ENCODE measurements around the gene PARD3. TPM values are rescaled to one million over a fixed set of nuclear protein-coding genes. Genes with fewer than 3 reads are reported as not detected.

Gene PARD3
- total RNA-seq, 1 donor from 2014 or later, result 0.11 TPM

- ATAC-seq (ENCODE audit: low read depth) (no peak), DNase-seq (no peak)
- ChIA-PET CTCF (no interaction called here), POLR2A (no interaction called here)
- H3K27me3 Mint-ChIP-seq, result no peaks in the 10 kb centered on the region
- no peaks in the 10 kb centered on the region for H3K36me3 Mint-ChIP-seq (ENCODE audit: low read depth)
- no peak for TF ChIP-seq CTCF (IDR thresholded peaks at IDR 0.05)
- H3K4me1 Mint-ChIP-seq, result no peaks in the 10 kb centered on the region
- H3K4me3 Mint-ChIP-seq, result no peak overlapping the region
- intact Hi-C loops (cut with micrococcal nuclease), result no loop called here
- no peak overlapping the region for H3K27ac Mint-ChIP-seq
- H3K9me3 Mint-ChIP-seq, result no peaks in the 10 kb centered on the region
These were observed 665.0 kb downstream of the PARD3 start for GRCh38 chr10:34150103-34150502.

GRCh38 chr10:34148305-34148657 lies 666.8 kb downstream of the PARD3 start:
- no peaks in the 10 kb centered on the region for H3K4me1 Mint-ChIP-seq
- no peak for TF ChIP-seq CTCF (IDR thresholded peaks at IDR 0.05)
- POLR2A ChIA-PET, result no interaction called here
- ATAC-seq (ENCODE audit: low read depth) (no peak), DNase-seq (no peak)
- H3K36me3 Mint-ChIP-seq (ENCODE audit: low read depth), result no peaks in the 10 kb centered on the region
- no peaks in the 10 kb centered on the region for H3K9me3 Mint-ChIP-seq
- no peaks in the 10 kb centered on the region for H3K27me3 Mint-ChIP-seq
- H3K4me3 Mint-ChIP-seq, result no peak overlapping the region
- CTCF ChIA-PET, result no interaction called here
- H3K27ac Mint-ChIP-seq, result no peak overlapping the region
- intact Hi-C loops (cut with micrococcal nuclease), result no loop called here

GRCh38 chr10:34147641-34148304 lies 667.3 kb downstream of the PARD3 start:
- Mint-ChIP-seq H3K27me3 (no peaks in the 10 kb centered on the region), H3K36me3 (ENCODE audit: low read depth) (no peaks in the 10 kb centered on the region), H3K9me3 (no peaks in the 10 kb centered on the region), H3K4me1 (no peaks in the 10 kb centered on the region), H3K27ac (no peak overlapping the region), H3K4me3 (no peak overlapping the region)
- TF ChIP-seq CTCF (IDR thresholded peaks at IDR 0.05), result no peak
- ATAC-seq (ENCODE audit: low read depth) (no peak), DNase-seq (no peak)
- intact Hi-C loops (cut with micrococcal nuclease), result no loop called here
- ChIA-PET POLR2A (no interaction called here), CTCF (no interaction called here)

GRCh38 chr10:34145715-34146114 lies 669.4 kb downstream of the PARD3 start:
- no peaks in the 10 kb centered on the region for H3K27me3 Mint-ChIP-seq
- ChIA-PET POLR2A (no interaction called here), CTCF (no interaction called here)
- no peak for TF ChIP-seq CTCF (IDR thresholded peaks at IDR 0.05)
- H3K4me1 Mint-ChIP-seq, result no peaks in the 10 kb centered on the region
- intact Hi-C loops (cut with micrococcal nuclease), result no loop called here
- DNase-seq (no peak), ATAC-seq (ENCODE audit: low read depth) (no peak)
- no peak overlapping the region for H3K27ac Mint-ChIP-seq
- H3K4me3 Mint-ChIP-seq, result no peak overlapping the region
- no peaks in the 10 kb centered on the region for H3K36me3 Mint-ChIP-seq (ENCODE audit: low read depth)
- no peaks in the 10 kb centered on the region for H3K9me3 Mint-ChIP-seq

- TF ChIP-seq CTCF (IDR thresholded peaks at IDR 0.05), result no peak
- Mint-ChIP-seq H3K27me3 (no peaks in the 10 kb centered on the region), H3K4me1 (no peaks in the 10 kb centered on the region), H3K27ac (no peak overlapping the region), H3K4me3 (no peak overlapping the region), H3K9me3 (no peaks in the 10 kb centered on the region), H3K36me3 (ENCODE audit: low read depth) (no peaks in the 10 kb centered on the region)
- ATAC-seq (ENCODE audit: low read depth), result no peak
- POLR2A ChIA-PET, result interaction anchor here (0.7 kb wide), 1 partner anchor 140 kb away, joined by 3 read pairs; no protein-coding TSS in a partner anchor
- intact Hi-C loops (cut with micrococcal nuclease), result no loop called here
- CTCF ChIA-PET, result no interaction called here
- no peak for DNase-seq
These were observed 671.6 kb downstream of the PARD3 start for GRCh38 chr10:34143466-34143865.

Measured in activated B cell treated with CpG ODN at 0.5 μM for 24 hours (primary cell).